ENCODE measurements around the gene FAIM2.

GRCh38 chr12:49827051-49827400, 76.7 kb downstream of the FAIM2 start:
- no peak for TF ChIP-seq ZNF223 (tag by site-specific recombination; IDR thresholded peaks at IDR 0.05)
- no peak for TF ChIP-seq ZNF76 (tag by site-specific recombination; IDR thresholded peaks at IDR 0.05; ENCODE audit: borderline replicate concordance, low read depth)
- TF ChIP-seq FEZF1 (tag by site-specific recombination; IDR thresholded peaks at IDR 0.05) = no peak
- no peak for TF ChIP-seq ZNF24 (tag by site-specific recombination; IDR thresholded peaks at IDR 0.05)
- TF ChIP-seq ZNF621 (tag by site-specific recombination; IDR thresholded peaks at IDR 0.05) = no peak
- no peak for TF ChIP-seq CTCF (tag by site-specific recombination; IDR thresholded peaks at IDR 0.05)
- TF ChIP-seq ZNF175 (tag by site-specific recombination; IDR thresholded peaks at IDR 0.05) = no peak
- TF ChIP-seq ZNF416 (tag by site-specific recombination; IDR thresholded peaks at IDR 0.05) = no peak
- no peak for TF ChIP-seq ZNF302 (tag by site-specific recombination; IDR thresholded peaks at IDR 0.05; ENCODE audit: low read depth)
- TF ChIP-seq, protein P1, sequence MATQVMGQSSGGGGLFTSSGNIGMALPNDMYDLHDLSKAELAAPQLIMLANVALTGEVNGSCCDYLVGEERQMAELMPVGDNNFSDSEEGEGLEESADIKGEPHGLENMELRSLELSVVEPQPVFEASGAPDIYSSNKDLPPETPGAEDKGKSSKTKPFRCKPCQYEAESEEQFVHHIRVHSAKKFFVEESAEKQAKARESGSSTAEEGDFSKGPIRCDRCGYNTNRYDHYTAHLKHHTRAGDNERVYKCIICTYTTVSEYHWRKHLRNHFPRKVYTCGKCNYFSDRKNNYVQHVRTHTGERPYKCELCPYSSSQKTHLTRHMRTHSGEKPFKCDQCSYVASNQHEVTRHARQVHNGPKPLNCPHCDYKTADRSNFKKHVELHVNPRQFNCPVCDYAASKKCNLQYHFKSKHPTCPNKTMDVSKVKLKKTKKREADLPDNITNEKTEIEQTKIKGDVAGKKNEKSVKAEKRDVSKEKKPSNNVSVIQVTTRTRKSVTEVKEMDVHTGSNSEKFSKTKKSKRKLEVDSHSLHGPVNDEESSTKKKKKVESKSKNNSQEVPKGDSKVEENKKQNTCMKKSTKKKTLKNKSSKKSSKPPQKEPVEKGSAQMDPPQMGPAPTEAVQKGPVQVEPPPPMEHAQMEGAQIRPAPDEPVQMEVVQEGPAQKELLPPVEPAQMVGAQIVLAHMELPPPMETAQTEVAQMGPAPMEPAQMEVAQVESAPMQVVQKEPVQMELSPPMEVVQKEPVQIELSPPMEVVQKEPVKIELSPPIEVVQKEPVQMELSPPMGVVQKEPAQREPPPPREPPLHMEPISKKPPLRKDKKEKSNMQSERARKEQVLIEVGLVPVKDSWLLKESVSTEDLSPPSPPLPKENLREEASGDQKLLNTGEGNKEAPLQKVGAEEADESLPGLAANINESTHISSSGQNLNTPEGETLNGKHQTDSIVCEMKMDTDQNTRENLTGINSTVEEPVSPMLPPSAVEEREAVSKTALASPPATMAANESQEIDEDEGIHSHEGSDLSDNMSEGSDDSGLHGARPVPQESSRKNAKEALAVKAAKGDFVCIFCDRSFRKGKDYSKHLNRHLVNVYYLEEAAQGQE (tag by site-specific recombination; IDR thresholded peaks at IDR 0.05) = no peak
- TF ChIP-seq PATZ1 (tag by site-specific recombination; IDR thresholded peaks at IDR 0.05) = no peak
- no peak for TF ChIP-seq ZNF274 (IDR thresholded peaks at IDR 0.05; ENCODE audit: low read length)
- no peak for TF ChIP-seq ZNF274 (tag by site-specific recombination; IDR thresholded peaks at IDR 0.05; ENCODE audit: borderline replicate concordance)
- TF ChIP-seq SCRT2 (tag by site-specific recombination; IDR thresholded peaks at IDR 0.05) = no peak
- no peak for TF ChIP-seq YY1 (tag by site-specific recombination; IDR thresholded peaks at IDR 0.05)

All from HEK293 (cell line).